ENCODE data around the gene RFC2.

Gene RFC2

DNA sequence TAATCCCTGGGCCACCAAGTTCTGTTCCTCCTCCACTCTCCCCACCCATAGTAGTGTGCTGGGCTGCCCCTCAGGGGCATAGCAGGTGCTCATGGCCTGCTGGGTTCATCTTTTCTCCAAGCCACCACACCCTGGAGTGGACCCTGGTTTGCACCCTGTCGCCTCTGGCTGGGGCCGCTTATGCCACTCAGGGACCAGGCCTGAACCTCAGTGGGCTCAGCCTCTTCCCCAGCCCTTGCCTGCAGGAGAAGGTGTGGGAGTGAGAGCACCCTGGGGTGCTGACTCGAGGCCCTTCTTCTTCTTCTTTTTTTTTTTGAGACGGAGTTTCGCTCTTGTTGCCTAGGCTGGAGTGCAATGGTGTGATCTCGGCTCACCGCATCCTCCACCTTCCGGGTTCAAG lies 45.2 kb upstream of the RFC2 start:
- H3K36me3 ChIP-seq (ENCODE audit: insufficient read depth, low read length) = no peaks in the 10 kb centered on the region
- H4K20me1 ChIP-seq (ENCODE audit: insufficient read depth, low read length) = peaks cover 19% of the 10 kb centered on the region
- no peak overlapping the region for H3K27ac ChIP-seq (ENCODE audit: low read length)
- H3K27me3 ChIP-seq (ENCODE audit: insufficient read depth, low read length, poor library complexity) = no peaks in the 10 kb centered on the region
- DNase-seq (no peak), ATAC-seq (ENCODE audit: insufficient read depth, low read depth) (no peak)
- TF ChIP-seq EZH2 (IDR thresholded peaks at IDR 0.05; ENCODE audit: borderline replicate concordance, low read depth, low read length, severe bottlenecking) = no peak
- TF ChIP-seq, protein P1, sequence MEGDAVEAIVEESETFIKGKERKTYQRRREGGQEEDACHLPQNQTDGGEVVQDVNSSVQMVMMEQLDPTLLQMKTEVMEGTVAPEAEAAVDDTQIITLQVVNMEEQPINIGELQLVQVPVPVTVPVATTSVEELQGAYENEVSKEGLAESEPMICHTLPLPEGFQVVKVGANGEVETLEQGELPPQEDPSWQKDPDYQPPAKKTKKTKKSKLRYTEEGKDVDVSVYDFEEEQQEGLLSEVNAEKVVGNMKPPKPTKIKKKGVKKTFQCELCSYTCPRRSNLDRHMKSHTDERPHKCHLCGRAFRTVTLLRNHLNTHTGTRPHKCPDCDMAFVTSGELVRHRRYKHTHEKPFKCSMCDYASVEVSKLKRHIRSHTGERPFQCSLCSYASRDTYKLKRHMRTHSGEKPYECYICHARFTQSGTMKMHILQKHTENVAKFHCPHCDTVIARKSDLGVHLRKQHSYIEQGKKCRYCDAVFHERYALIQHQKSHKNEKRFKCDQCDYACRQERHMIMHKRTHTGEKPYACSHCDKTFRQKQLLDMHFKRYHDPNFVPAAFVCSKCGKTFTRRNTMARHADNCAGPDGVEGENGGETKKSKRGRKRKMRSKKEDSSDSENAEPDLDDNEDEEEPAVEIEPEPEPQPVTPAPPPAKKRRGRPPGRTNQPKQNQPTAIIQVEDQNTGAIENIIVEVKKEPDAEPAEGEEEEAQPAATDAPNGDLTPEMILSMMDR (IDR thresholded peaks at IDR 0.05; ENCODE audit: borderline replicate concordance, extremely low read depth, low read length, poor library complexity, severe bottlenecking) = no peak
- H3K4me3 ChIP-seq (ENCODE audit: low read depth in 1 of 2, low read length in 2 of 2) = no peak overlapping the region
- no peak overlapping the region for H3K4me2 ChIP-seq (ENCODE audit: insufficient read depth, low read length)
- peaks cover 5% of the 10 kb centered on the region; the same call in 1 of the 2 replicates for H3K79me2 ChIP-seq (ENCODE audit: insufficient read depth, low read length)
- no peak overlapping the region for H3K9ac ChIP-seq (ENCODE audit: low read depth, low read length)
- no peaks in the 10 kb centered on the region for H3K9me3 ChIP-seq (ENCODE audit: insufficient read depth, low read length, severe bottlenecking)
- H3K4me1 ChIP-seq (ENCODE audit: insufficient read depth, low read length) = no peaks in the 10 kb centered on the region
- H2AFZ ChIP-seq (ENCODE audit: low read depth, low read length) = no peak overlapping the region

DNA sequence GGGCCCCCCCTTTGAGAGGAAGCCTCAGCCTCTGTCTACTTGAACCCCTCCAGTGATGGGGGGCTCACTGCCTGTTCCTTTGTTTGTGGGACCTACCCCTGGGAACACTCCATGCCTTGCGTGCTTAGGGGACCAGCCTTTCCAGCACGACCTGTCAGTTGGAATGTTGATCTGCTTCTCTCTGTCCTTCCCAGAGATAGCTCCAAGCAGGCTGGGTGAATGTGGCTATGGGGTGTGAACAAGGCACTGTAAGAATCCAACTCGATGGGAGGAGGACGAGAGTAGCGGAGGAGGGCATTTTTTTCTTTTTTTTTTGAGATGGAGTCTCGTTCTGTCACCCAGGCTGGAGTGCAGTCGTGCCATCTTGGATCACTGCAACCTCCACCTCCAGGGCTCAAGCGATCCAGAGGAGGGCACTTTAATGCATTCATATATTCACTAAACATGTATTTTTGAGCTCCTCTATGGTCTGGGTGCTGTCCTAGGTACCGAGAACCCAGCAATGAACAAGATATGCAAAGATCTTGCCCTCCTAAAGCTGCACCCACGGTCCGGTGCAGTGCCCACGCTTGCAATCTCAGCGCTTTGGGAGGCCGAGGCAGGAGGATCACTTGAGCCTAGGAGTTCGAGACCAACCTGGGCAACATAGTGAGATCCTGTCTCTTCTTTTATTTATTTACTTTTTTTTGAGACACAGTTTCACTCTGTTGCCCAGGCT lies 43.5 kb upstream of the RFC2 start:
- Histone ChIP-seq H3K27me3 (ENCODE audit: insufficient read depth, low read length, poor library complexity) (no peaks in the 10 kb centered on the region), H4K20me1 (ENCODE audit: insufficient read depth, low read length) (peaks cover 25% of the 10 kb centered on the region; the same call in 1 of the 2 replicates), H3K27ac (ENCODE audit: low read length) (no peak overlapping the region), H3K36me3 (ENCODE audit: insufficient read depth, low read length) (no peaks in the 10 kb centered on the region), H3K9me3 (ENCODE audit: insufficient read depth, low read length, severe bottlenecking) (no peaks in the 10 kb centered on the region), H3K9ac (ENCODE audit: low read depth, low read length) (no peak overlapping the region), H3K4me3 (ENCODE audit: low read depth in 1 of 2, low read length in 2 of 2) (no peak overlapping the region), H2AFZ (ENCODE audit: low read depth, low read length) (no peak overlapping the region), H3K4me1 (ENCODE audit: insufficient read depth, low read length) (no peaks in the 10 kb centered on the region), H3K4me2 (ENCODE audit: insufficient read depth, low read length) (no peak overlapping the region), H3K79me2 (ENCODE audit: insufficient read depth, low read length) (peaks cover 9% of the 10 kb centered on the region; the same call in 1 of the 2 replicates)
- DNase-seq (no peak), ATAC-seq (ENCODE audit: insufficient read depth, low read depth) (no peak)
- TF ChIP-seq, protein P1 (IDR thresholded peaks at IDR 0.05; ENCODE audit: borderline replicate concordance, extremely low read depth, low read length, poor library complexity, severe bottlenecking) = no peak
- no peak for TF ChIP-seq EZH2 (IDR thresholded peaks at IDR 0.05; ENCODE audit: borderline replicate concordance, low read depth, low read length, severe bottlenecking)

DNA sequence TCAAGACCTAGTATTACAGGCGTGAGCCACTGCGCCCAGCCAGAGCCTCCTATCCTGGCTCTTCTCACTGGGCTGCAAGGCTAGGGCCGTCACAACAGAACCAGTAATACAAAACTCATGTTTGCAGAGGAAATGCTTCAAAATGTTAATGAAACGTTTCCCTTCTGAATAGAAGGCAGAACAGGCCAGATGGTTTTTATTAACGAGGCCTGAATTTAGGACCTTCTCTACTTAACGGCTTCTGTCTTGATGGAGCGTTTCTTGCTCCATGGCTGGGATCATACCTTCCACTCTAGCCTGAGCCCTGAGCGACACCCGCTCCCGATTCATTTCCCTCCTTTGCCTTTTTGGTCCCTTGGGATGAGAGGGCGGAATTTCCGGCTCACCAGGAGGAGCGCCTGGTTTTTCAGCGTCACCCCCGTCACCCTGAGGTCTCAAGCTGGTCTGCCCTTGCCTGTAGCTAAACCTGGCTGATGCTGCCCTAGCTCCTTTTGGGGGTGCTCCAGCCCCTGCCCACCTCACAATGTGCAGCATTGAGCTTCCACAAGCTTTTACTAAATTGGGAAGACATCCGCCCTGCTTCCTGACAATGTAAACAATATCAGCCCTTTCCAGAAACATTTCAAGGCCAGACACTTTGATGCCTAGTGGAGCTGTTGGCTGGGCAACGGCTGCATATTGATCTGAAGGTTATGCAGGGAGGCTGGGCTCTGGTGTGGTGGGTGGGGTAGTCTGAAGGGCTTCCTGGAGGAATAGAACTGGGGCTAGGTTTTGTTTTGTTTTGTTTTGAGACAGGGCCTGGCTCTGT lies 40.2 kb upstream of the RFC2 start:
- Histone ChIP-seq H3K27me3 (ENCODE audit: insufficient read depth, low read length, poor library complexity) (peaks cover 14% of the 10 kb centered on the region), H3K9ac (ENCODE audit: low read depth, low read length) (no peak overlapping the region), H3K36me3 (ENCODE audit: insufficient read depth, low read length) (no peaks in the 10 kb centered on the region), H4K20me1 (ENCODE audit: insufficient read depth, low read length) (peaks cover 37% of the 10 kb centered on the region), H3K4me2 (ENCODE audit: insufficient read depth, low read length) (no peak overlapping the region), H2AFZ (ENCODE audit: low read depth, low read length) (no peak overlapping the region), H3K9me3 (ENCODE audit: insufficient read depth, low read length, severe bottlenecking) (no peaks in the 10 kb centered on the region), H3K27ac (ENCODE audit: low read length) (no peak overlapping the region), H3K79me2 (ENCODE audit: insufficient read depth, low read length) (peaks cover 13% of the 10 kb centered on the region), H3K4me1 (ENCODE audit: insufficient read depth, low read length) (peaks cover 17% of the 10 kb centered on the region), H3K4me3 (ENCODE audit: low read depth in 1 of 2, low read length in 2 of 2) (no peak overlapping the region)
- TF ChIP-seq EZH2 (IDR thresholded peaks at IDR 0.05; ENCODE audit: borderline replicate concordance, low read depth, low read length, severe bottlenecking) = no peak
- TF ChIP-seq, protein P1 (IDR thresholded peaks at IDR 0.05; ENCODE audit: borderline replicate concordance, extremely low read depth, low read length, poor library complexity, severe bottlenecking) = no peak
- no peak for DNase-seq
- no peak for ATAC-seq (ENCODE audit: insufficient read depth, low read depth)

All from DND-41 (cell line).